GM21367 (cell line): ENCODE measurements around the gene C9.
A peak's percentile ranks its signal among the peaks of the same experiment; 100 is the strongest.
"Not testable (repeated sequence)": the region's sequence is repeated elsewhere in the genome, so short reads cannot be mapped to it uniquely, and the experiment has no call there.

Experiments used
- ATAC-seq: cut with Tn5 transposase; IDR thresholded peaks from one replicate; pipeline ENCODE4 v1.9.1; 2021; ENCODE audit not compliant: unreplicated experiment

The C9 gene

DNA sequence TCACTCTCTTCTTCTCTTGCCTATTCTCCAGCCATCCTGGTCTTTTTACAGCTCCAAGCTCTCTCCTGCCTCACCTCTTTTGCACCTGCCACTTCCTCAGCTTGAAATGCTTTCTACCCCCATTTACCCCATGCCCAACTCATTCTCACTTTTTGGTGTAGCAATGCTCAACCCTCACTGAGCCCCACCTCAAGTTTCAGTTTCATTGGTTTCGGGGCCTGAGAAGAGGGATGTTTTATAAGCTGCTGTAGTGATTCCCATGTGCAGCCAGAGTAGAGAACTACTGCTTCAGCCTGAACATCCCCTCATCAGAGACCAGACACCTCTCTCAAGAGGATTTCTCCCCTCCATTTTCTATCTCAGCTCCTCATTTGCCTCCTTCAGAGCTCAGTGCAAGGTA lies 99.8 kb downstream of the C9 start:
- ATAC-seq: peak; percentile 97

DNA sequence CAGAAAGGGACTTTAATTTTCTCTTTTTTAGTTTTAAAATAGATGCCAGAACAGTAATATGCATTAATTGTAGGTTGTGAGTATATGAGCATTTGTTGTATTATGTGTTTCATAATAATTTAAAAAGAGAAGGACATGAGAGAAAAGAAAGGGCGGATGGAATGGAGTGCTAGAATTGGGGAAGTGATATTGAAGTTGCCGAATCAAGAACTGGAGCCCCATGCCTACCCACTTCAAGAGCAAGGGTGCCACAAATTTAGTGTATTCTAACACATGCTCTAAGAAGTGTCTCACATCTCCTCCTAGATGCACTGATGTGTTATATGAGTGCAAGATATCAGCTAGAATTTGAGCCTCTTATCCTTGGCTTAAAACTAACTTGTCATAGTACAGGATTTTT lies 101.3 kb downstream of the C9 start:
- ATAC-seq: no peak

DNA sequence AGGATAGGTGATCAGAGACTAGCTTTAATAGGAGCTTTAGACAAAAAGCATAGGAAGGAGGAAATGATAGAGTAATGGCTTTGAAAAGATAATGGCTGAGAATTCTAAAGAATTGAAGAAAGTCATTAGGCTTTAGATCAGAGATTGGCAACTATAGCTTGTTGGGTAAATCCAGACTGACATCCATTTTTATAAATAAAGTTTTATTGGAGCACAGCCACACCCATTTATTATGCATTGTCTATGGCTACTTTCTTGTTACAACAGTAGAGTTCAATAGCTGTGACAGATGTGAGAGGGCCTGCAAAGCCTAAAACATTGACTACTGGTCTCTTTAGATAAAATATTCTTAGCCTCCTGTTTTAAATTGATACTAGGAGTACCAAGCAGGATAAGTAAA lies 104.2 kb downstream of the C9 start:
- no peak for ATAC-seq

DNA sequence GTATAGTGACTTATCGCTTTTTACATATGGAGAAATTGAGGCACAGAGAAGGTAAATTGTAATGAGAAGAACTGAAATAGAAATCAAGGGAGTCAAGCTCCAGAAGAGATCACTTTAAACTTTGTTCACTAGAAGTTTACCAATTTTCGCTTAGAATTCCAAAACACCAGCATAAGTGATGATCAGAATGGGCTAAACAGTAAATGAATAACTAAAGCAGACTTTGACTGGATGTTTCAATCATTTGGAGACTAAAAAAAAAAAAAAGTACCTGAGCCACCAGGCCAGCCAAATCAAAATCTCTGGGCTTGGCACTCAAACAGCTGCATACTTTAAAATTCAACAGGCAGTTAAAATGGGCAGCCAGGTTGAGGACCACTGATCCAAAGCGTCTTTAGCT lies 106.7 kb downstream of the C9 start:
- no peak for ATAC-seq

DNA sequence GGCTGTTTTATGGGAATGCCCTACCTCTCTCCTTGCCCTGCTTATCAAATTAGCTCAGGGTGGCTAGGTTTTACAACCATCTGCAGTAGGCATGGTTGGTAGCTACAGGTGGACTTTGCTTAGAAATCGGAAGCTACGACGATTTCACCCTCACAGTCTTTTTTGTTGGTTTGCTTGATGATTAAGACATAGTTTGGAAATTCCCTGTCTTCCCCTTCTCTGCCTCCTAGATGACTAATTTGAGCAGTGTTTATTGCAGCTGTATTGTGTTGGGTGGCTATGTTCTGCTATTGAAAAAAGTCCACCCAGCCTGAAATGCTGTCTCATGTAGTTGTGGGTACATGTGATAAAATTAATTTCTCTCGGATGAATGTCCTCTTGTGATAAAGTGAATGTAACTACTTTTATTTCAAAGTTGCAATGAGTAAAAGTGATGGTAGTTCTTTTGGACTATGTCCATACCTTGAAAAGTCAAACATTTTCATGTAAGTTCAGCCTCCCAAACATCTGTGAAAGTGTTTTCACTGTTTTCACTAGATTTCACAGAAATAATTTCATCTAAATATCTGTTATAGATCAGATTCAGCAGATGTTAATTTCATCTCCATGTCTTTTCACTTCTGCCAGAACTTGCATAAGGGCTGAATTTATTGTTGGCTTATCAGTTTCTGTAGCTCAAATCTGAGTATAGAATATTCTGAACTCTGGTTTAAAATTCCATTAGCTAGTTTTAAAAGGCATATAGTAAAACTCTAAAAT lies 107.6 kb downstream of the C9 start:
- no peak for ATAC-seq

DNA sequence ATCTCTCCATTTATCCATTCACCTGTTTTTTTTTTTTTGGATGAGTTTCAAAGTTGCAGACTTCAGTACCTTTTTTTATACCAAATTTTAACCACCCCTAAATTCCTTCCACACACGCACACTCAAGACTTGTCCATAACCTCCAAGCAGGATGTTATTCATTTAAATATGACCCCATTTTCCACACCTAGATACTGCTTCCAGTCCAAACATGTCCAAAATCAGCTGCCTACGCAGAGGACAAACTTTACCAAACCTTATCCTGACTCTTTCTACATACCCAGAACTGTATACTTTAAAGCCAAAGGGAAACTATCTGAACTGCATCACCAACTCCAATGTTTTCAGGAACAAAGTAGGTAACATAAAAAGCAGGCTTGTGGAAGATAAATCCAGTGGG lies 108.9 kb downstream of the C9 start:
- no peak for ATAC-seq

DNA sequence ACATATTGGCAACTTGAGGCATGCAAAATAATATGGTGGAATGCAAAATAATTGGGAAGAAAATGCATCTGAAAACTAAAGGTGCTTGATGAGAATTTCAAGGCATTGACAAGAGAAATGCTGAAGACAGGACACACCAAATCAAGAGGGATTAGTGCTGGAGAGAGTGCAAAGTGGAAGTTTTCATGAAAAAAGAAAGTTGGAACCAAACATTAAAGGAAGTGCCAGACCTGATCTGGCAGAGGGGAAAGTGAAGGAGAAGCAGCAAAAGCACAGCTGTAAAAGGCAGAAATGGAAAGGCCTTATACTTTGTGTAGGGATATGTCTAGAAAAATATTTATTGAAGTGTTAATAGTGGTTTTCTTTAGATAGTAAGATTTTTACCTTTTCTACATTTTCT lies 109.6 kb downstream of the C9 start:
- no peak for ATAC-seq

DNA sequence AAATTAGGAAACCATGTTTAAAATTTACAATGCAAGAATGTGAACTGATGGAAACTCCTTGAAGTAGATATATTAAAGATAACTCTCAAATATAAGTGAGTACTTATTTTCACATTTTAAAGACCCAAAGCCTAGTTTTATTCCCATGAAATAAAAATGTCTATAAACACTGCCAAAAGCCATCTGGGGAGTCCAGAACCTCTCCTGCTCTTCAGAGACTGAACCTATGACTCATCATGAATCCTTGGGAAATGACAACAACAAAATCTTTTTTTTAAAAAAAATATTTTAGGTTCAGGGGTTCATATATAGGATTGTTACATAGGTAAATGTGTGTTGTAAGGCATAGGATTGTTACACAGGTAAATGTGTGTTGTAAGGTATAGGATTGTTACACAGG lies 111.1 kb downstream of the C9 start:
- ATAC-seq: no peak

DNA sequence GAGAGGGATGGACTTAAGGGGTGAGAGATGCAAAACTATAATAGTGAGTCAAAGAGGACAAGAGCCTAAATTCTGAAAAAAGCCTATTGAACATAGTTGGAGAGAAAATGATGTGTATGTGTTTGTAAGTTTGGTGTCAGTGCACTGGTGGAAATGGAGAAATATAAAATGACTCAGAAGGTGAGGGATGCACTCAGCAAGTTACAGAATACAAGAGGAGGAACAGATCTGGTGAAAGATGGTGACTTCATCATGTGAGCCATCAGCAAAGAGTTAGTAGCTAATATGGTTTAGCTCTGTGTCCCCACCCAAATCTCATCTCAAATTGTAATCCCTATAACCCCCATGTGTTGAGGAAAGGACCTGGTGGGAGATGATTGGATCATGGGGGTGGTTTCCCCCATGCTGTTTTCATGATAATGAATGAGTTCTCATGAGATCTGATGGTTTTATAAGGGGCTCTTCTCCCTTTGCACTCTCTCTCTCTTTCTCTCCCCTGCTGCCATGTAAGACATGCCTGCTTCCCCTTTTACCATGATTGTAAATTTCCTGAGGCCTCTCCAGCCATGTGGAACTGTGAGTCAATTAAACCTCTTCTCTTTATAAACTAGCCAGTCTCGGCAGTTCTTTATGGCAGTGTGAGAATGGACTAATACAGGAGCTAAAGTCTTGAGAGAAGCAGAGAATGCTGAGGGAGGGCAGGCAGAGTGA lies 114.6 kb downstream of the C9 start:
- ATAC-seq: no peak

DNA sequence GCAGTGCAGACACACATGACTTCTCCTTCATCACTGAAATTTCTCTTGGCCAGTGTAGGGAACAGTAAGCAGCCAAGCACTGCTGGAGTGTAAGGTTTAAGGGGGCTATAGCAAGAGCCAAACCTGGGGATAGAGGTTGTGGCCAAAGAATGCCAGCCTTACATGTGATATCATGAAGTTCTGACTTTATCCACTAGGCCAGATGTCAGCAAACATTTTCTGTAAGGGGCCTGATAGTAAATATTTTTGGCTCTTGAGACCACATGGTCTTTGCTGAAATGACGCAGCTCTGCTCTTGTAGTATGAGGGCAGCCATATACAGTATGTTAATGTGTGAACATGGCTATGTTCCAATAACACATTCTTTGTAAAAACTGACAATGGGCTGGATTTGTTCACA lies 115.2 kb downstream of the C9 start:
- ATAC-seq: no peak

DNA sequence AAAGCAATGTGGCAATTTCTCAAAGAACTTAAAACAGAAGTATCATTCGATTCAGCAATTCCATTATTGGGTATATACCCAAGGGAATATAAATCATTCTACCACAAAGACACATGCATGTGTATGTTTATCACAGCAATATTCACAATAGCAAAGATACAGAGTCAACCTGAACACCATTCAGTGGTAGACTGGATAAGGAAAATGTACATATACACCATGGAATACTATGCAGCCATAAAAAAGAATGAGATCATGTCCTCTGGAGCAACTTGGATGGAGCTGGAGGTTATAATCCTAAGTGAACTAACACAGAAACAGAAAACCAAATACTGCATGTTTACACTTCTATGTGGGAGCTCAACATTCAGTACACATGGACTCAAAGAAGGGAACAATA lies 123.5 kb downstream of the C9 start:
- no peak for ATAC-seq

DNA sequence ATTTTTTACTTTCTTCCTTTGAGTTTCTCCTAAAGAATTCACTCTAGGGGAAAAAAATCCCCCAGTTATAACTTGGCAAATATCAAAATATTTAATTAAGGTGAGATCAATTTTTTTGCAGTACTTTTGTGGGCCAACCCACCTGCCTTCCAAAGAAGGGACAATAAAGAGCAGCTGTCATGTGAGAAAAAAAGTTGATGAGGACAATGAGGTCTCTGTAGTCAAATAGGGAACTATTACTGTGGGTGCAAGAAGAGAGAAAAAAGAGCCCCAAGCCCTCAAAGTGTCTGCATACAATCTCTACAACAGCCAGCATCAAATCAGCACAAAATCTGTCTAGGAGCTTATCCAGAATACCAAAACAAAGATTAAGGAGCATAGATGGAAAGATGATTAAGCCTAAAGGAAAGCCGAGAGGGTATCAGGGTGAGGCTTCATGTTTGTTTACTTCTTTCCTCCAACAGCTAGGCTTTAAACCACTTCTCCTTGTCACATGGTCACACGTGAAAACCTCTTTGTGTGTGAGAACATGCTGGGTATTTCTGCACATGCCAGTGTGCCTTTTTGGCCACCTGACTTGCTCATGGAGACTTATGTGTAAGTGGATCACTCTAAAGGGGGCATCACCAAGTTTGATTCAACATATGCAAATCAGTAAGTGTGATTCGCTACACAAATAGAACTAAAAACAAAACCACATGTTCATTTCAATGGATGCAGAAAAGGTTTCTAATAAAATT lies 125.8 kb downstream of the C9 start:
- ATAC-seq: no peak

DNA sequence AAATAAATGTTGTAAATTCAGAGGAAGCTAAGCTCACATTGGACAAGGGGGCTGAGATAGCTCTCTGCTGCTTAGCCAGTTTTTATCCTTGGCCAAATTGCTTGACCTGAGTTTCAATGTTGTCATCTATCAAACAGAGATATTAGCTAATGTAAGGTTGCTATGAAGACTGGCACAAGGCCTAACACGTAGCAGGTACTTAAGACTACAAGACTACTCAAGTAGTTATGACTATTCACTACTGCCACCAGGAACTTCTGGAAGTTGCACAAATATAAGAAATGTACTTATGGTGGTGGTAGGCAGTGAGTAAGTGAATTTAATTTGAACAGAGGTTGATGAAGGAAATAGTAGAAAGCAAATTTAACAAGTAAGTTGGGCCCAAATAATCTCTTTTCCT lies 127.6 kb downstream of the C9 start:
- ATAC-seq: no peak

DNA sequence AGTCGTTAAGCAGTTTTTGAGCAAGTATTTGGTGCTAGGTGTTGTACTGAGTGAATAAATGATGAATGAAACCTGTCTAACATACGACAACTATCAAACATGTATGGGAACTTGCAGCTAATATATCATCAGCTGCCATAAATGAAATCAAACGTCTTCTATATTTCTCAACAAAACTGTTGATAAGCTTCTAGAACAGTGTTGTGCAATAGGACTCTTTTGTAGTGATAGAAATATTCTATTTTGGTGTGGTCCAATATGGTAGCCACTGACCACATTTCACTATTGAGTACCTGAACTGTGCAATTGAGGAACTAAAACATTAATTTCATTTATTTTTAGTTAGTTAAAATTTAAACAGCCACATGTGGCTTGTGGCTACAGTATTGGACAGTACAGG lies 128.6 kb downstream of the C9 start:
- no peak for ATAC-seq

DNA sequence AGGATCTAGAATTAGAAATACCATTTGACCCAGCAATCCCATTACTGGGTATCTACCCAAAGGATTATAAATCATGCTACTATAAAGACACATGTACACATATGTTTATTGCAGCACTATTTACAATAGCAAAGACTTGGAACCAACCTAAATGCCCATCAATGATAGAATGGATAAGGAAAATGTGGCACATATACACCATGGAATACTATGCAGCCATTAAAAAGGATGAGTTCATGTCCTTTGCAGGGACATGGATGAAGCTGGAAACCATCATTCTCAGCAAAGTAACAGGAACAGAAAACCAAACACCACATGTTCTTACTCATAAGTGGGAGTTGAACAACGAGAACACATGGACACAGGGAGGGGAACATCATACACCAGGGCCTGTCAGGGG lies 129.8 kb downstream of the C9 start:
- not testable (repeated sequence) for ATAC-seq
